ENCODE results near the gene TRIP4. TPM values are rescaled to one million over a fixed set of nuclear protein-coding genes. Genes with fewer than 3 reads are reported as not detected.
A peak's percentile ranks its signal among the peaks of the same experiment; 100 is the strongest.

The TRIP4 gene
- polyA plus RNA-seq, 2 of the 4 experiments (the other 2 are of a cell fraction): 24.8 to 34.9 TPM

- POLR2A ChIA-PET: no interaction called here
- H3K4me2 ChIP-seq: no peak overlapping the region
- no peak overlapping the region for H3K4me3 ChIP-seq
- peak in 1 of 2 experiments; percentile 30; a peak in 2 of 6 replicates for ATAC-seq
- no peak for DNase-seq (ENCODE audit: low read depth in 1 of 2, low spot score in 1 of 2)
- 95% methylated on average over 1 of the region's 1 CpG for WGBS (ENCODE audit: missing lambda C conversion rate)
- CTCF ChIA-PET: no interaction called here
- H3K27ac ChIP-seq: peak overlapping the region in 1 of 2 experiments; percentile 3; a peak in 1 of 6 replicates
- no peak for FAIRE-seq
- no peaks in the 10 kb centered on the region for H3K9me3 ChIP-seq
- no peak for TF ChIP-seq JUNB (IDR thresholded peaks at IDR 0.05)
- TF ChIP-seq KDM1A (IDR thresholded peaks at IDR 0.05; ENCODE audit: low read depth): no peak
- no peak for TF ChIP-seq MYC (IDR thresholded peaks at IDR 0.05; ENCODE audit: borderline replicate concordance, low read length)
- TF ChIP-seq RNF2 (IDR thresholded peaks at IDR 0.05; ENCODE audit: borderline replicate concordance, low read depth): no peak
- no peak for TF ChIP-seq GATA3 (IDR thresholded peaks at IDR 0.05; ENCODE audit: borderline replicate concordance)
- no peak for TF ChIP-seq BCL3 (IDR thresholded peaks at IDR 0.05)
- TF ChIP-seq ZC3H11A (IDR thresholded peaks at IDR 0.05): no peak
- no peak for TF ChIP-seq POLR2AphosphoS2 (conservative IDR thresholded peaks at IDR 0.05; ENCODE audit: low read length)
- no peak for TF ChIP-seq HOXB13 (CRISPR knock-in tag; IDR thresholded peaks at IDR 0.05; ENCODE audit: low read depth)
- no peak for TF ChIP-seq FOSL2 (IDR thresholded peaks at IDR 0.05)
- no peak for TF ChIP-seq FOSL2 (CRISPR knock-in tag; IDR thresholded peaks at IDR 0.05)
- no peak for TF ChIP-seq PHF8 (IDR thresholded peaks at IDR 0.05; ENCODE audit: borderline replicate concordance, low read depth)
- peaks cover 7% of the 10 kb centered on the region; the same call in 1 of the 3 replicates for H3K4me1 ChIP-seq
Observed at GRCh38 chr15:64476550-64476949, 88.9 kb downstream of the TRIP4 start.

- no peaks in the 10 kb centered on the region for H3K9me3 ChIP-seq
- TF ChIP-seq HDAC2 (IDR thresholded peaks at IDR 0.05): no peak
- no peak for TF ChIP-seq JUNB (IDR thresholded peaks at IDR 0.05)
- TF ChIP-seq HEYL (CRISPR knock-in tag; IDR thresholded peaks at IDR 0.05): no peak
- 2% methylated on average over 1 of the region's 1 CpG for WGBS (ENCODE audit: missing lambda C conversion rate)
- ChIA-PET CTCF (interaction anchor here (1.5 to 2.0 kb wide), 2 partner anchors 15 to 208 kb away, joined by 3 to 7 read pairs; no protein-coding TSS in a partner anchor), POLR2A (interaction anchor here (0.7 kb wide), 1 partner anchor 92 kb away, joined by 7 read pairs; no protein-coding TSS in a partner anchor)
- peaks cover 7% of the 10 kb centered on the region; the same call in 1 of the 3 replicates for H3K4me1 ChIP-seq
- DNase-seq (ENCODE audit: low read depth in 1 of 2, low spot score in 1 of 2): peak in 1 of 2 experiments; percentile 11
- peak; percentile 59 for FAIRE-seq
- no peak overlapping the region for H3K4me3 ChIP-seq
- no peak for ATAC-seq
- H3K27ac ChIP-seq: no peak overlapping the region
- no peak overlapping the region for H3K4me2 ChIP-seq
Observed at GRCh38 chr15:64478863-64479262, 91.2 kb downstream of the TRIP4 start.

GRCh38 chr15:64480891-64481290, 93.3 kb downstream of the TRIP4 start:
- no peak overlapping the region for H3K27ac ChIP-seq
- no peak for TF ChIP-seq RNF2 (IDR thresholded peaks at IDR 0.05; ENCODE audit: borderline replicate concordance, low read depth)
- TF ChIP-seq KDM1A (IDR thresholded peaks at IDR 0.05; ENCODE audit: low read depth): no peak
- TF ChIP-seq NPAS2 (CRISPR knock-in tag; IDR thresholded peaks at IDR 0.05; ENCODE audit: borderline replicate concordance): no peak
- TF ChIP-seq TP53 (CRISPR knock-in tag; IDR thresholded peaks at IDR 0.05): no peak
- no peak for TF ChIP-seq CTCF (IDR thresholded peaks at IDR 0.05)
- no peak for TF ChIP-seq POLR2A (IDR thresholded peaks at IDR 0.05; ENCODE audit: low read length)
- no peak for TF ChIP-seq ELK1 (IDR thresholded peaks at IDR 0.05; ENCODE audit: low read depth, low read length)
- TF ChIP-seq FOSL2 (IDR thresholded peaks at IDR 0.05): no peak
- no peak for TF ChIP-seq FOSL2 (CRISPR knock-in tag; IDR thresholded peaks at IDR 0.05)
- TF ChIP-seq RARB (CRISPR knock-in tag; IDR thresholded peaks at IDR 0.05): no peak
- no peak for TF ChIP-seq REST (IDR thresholded peaks at IDR 0.05)
- no peak for TF ChIP-seq CBX8 (IDR thresholded peaks at IDR 0.05)
- CTCF ChIA-PET: interaction anchor here (0.6 to 2.1 kb wide), 2 partner anchors 126 to 247 kb away, joined by 5 read pairs; no protein-coding TSS in a partner anchor
- 78% methylated on average over 4 of the region's 4 CpGs for WGBS (ENCODE audit: missing lambda C conversion rate)
- no peak overlapping the region for H3K4me2 ChIP-seq
- no peak overlapping the region for H3K4me3 ChIP-seq
- H3K4me1 ChIP-seq: peaks cover 7% of the 10 kb centered on the region; the same call in 1 of the 3 replicates
- no peak for FAIRE-seq
- POLR2A ChIA-PET: no interaction called here
- DNase-seq (ENCODE audit: low read depth in 1 of 2, low spot score in 1 of 2): no peak
- no peak for ATAC-seq
- H3K9me3 ChIP-seq: no peaks in the 10 kb centered on the region
